GM12878 (cell line): ENCODE measurements around the gene VAV2. TPM values are rescaled to one million over a fixed set of nuclear protein-coding genes. Genes with fewer than 3 reads are reported as not detected.

Experiments
- ATAC-seq: fragments of 200-7000 bp; cut with Tn5 transposase; 3 replicates; pipeline ENCODE4 v1.9.1; 2020; ENCODE audit warnings: mild to moderate bottlenecking, moderate library complexity
- BruUV-seq: library from RNA; stranded (reverse); fragments of 400-500 nt; replicated peaks from 2 replicates; lab custom pipeline; 2021; lab: Mats Ljungman, UMichigan
- CTCF ChIA-PET: fragments of 300-600 bp; sonication (Branson Sonifier 250); formaldehyde crosslinking; extraction: SDS; loops from one replicate; lab custom pipeline; 2021; ENCODE audit warnings: inconsistent platforms; lab: Yijun Ruan, JAX
- POLR2A ChIA-PET: fragments of 350-600 bp; formaldehyde crosslinking; extraction: SDS; loops from one replicate; lab custom pipeline; 2021; ENCODE audit warnings: inconsistent platforms; lab: Charles Lee
- RAD21 ChIA-PET: fragments of 300-600 bp; sonication (Branson Sonifier 250); formaldehyde crosslinking; loops from one replicate; lab custom pipeline; 2023; ENCODE audit warnings: antibody characterized with exemption; ENCODE audit not compliant: unreplicated experiment; lab: Charles Lee
- SMC1A ChIA-PET: fragments of 300-600 bp; sonication (Branson Sonifier 250); formaldehyde crosslinking; loops from one replicate; lab custom pipeline; 2023; ENCODE audit not compliant: unreplicated experiment, uncharacterized antibody; lab: Charles Lee
- DNase-seq: peaks from one replicate; pipeline ENCODE4 v3.0.0-alpha.2; 2011; ENCODE audit warnings: low read depth, low spot score
- FAIRE-seq: peaks from 3 replicates; lab custom pipeline; 2011; peaks lifted over from hg19 to GRCh38; lab: Jason Lieb, UNC
- H2AFZ ChIP-seq: 2 replicates; pipeline ENCODE4 v1.6.0; 2011; ENCODE audit warnings: low read depth, low read length, control low read depth; ENCODE audit not compliant: control insufficient read depth
- H3K27ac ChIP-seq: 2 replicates; pipeline ENCODE4 v1.5.1; 2011; ENCODE audit warnings: control low read depth; ENCODE audit not compliant: control insufficient read depth, insufficient read depth
- H3K27me3 ChIP-seq, 2 experiments: replicated peaks in 1 of 2; 2 replicates each; pipeline versions ENCODE4 v1.6.0 to v1.6.1; 2011; ENCODE audit warnings: low read length in 1 of 2; ENCODE audit not compliant: control insufficient read depth in 2 of 2, insufficient read depth in 2 of 2
- H3K36me3 ChIP-seq, 2 experiments: 2 replicates each; pipeline ENCODE4 v1.5.1; 2011; ENCODE audit warnings: low read length in 1 of 2; ENCODE audit not compliant: control insufficient read depth in 2 of 2, insufficient read depth in 2 of 2
- H3K4me1 ChIP-seq: 2 replicates; pipeline ENCODE4 v1.6.1; 2011; ENCODE audit warnings: mild to moderate bottlenecking, low read length, moderate library complexity, mixed read lengths; ENCODE audit not compliant: control insufficient read depth, insufficient read depth
- H3K4me2 ChIP-seq: 2 replicates; pipeline ENCODE4 v1.6.0; 2011; ENCODE audit warnings: control low read depth; ENCODE audit not compliant: control insufficient read depth, insufficient read depth
- H3K4me3 ChIP-seq: fragments of 200-600 bp; sonication (generic); 2 replicates; pipeline ENCODE4 v1.5.1; 2016
- H3K79me2 ChIP-seq: 2 replicates; pipeline ENCODE4 v1.6.0; 2011; ENCODE audit warnings: low read length; ENCODE audit not compliant: control insufficient read depth, insufficient read depth
- H3K9ac ChIP-seq: 2 replicates; pipeline ENCODE4 v1.8.0; 2011; ENCODE audit warnings: low read length, control low read depth, mixed read lengths; ENCODE audit not compliant: control insufficient read depth, insufficient read depth
- H3K9me3 ChIP-seq: replicated peaks from 3 replicates; pipeline ENCODE4 v1.5.1; 2011; ENCODE audit warnings: mild to moderate bottlenecking, low read length; ENCODE audit not compliant: control insufficient read depth, insufficient read depth
- H4K20me1 ChIP-seq: 2 replicates; pipeline ENCODE4 v1.6.0; 2011; ENCODE audit not compliant: control insufficient read depth, insufficient read depth
- CBX3 ChIP-seq: fragments of 200-600 bp; sonication (generic); IDR thresholded peaks from 2 replicates; pipeline ENCODE4 v1.6.1; 2016; ENCODE audit warnings: low read depth, borderline replicate concordance
- CHD2 ChIP-seq: IDR thresholded peaks from 2 replicates; pipeline ENCODE4 v1.6.1; 2011; ENCODE audit warnings: low read depth, low read length, improper control_type of control experiment, borderline replicate concordance
- GABPA ChIP-seq: IDR thresholded peaks from 2 replicates; pipeline ENCODE4 v1.6.1; 2014; ENCODE audit warnings: antibody characterized with exemption, low read depth, mild to moderate bottlenecking, inconsistent platforms
- KDM1A ChIP-seq: fragments of 200-600 bp; sonication (generic); IDR thresholded peaks from 2 replicates; pipeline ENCODE4 v1.6.1; 2016; ENCODE audit warnings: borderline replicate concordance
- POLR2A ChIP-seq: IDR thresholded peaks from 2 replicates; pipeline ENCODE4 v1.6.1; 2011; ENCODE audit warnings: low read depth, mild to moderate bottlenecking, low read length
- RUNX3 ChIP-seq: IDR thresholded peaks from 2 replicates; pipeline ENCODE4 v1.6.1; 2012; ENCODE audit warnings: low read length, inconsistent platforms
- ZNF24 ChIP-seq: fragments of 450-650 bp; IDR thresholded peaks from 2 replicates; pipeline ENCODE4 v1.6.1; 2017; ENCODE audit warnings: antibody characterized with exemption, mild to moderate bottlenecking
- ZSCAN29 ChIP-seq: fragments of 450-650 bp; IDR thresholded peaks from 2 replicates; pipeline ENCODE4 v1.6.1; 2017; ENCODE audit warnings: mild to moderate bottlenecking, moderate library complexity
- WGBS: methylation state at CpG from one replicate; pipeline ENCODE4 v1.1.6; 2016; ENCODE audit warnings: low lambda C conversion rate; ENCODE audit not compliant: insufficient replicate concordance, insufficient coverage; ENCODE audit errors: missing lambda C conversion rate; 5-methylcytosine and 5-hydroxymethylcytosine counted together
- in situ Hi-C: fragments of 300-500 bp; cut with MboI; formaldehyde crosslinking; loops from 9 replicates; pipeline ENCODE4 v1.14.3; 2018; ENCODE audit warnings: mixed read lengths
- intact Hi-C: fragments of 100-400 bp; cut with micrococcal nuclease; formaldehyde crosslinking; loops from one replicate; pipeline ENCODE4 v1.14.2; 2022; ENCODE audit not compliant: unreplicated experiment
- polyA plus RNA-seq, 11 experiments: library from polyadenylated mRNA; depleted of rRNA in 4 of 11; unstranded in 6 of 11; stranded (reverse) in 5 of 11; fragments of >200 nt; fragmentation: Nextera tagmentation in 4 of 11; fragmentation: Illumina TruSeq in 1 of 11; extraction: Ambion mirVana in 4 of 11; extraction: Trizol in 1 of 11; gene quantifications; 1 replicate in 1 of 11; 2 replicates in 10 of 11; pipeline versions ENCODE4 v1.2.1 to v1.2.3, GENCODE V29; 2011 to 2016; ENCODE audit warnings: inconsistent platforms in 2 of 11, missing spikeins in 2 of 11, low read depth in 1 of 11
- total RNA-seq, 4 experiments: library from RNA; depleted of rRNA in 3 of 4; stranded (reverse); fragments of >200 nt in 3 of 4; fragmentation: Illumina TruSeq in 1 of 4; extraction: Trizol in 1 of 4; gene quantifications; 2 replicates each; pipeline versions ENCODE4 v1.2.1 to v1.2.3, GENCODE V29; 2013 to 2021

VAV2 gene
- total and polyA plus RNA-seq, 10 of the 15 experiments (the other 5 are each of a cell fraction or from before 2014, with no cell fraction given): 0.13 to 43.9 (median 16.9) TPM

GRCh38 chr9:133842174-133842573 lies 149.9 kb downstream of the VAV2 start:
- H3K4me3 ChIP-seq: no peak overlapping the region
- no peak for ATAC-seq
- peaks cover 0 to 4% of the 10 kb centered on the region in 2 experiments; a peak in 3 of 4 replicates for H3K36me3 ChIP-seq
- H3K4me1 ChIP-seq: no peaks in the 10 kb centered on the region
- H3K79me2 ChIP-seq: peaks cover 2% of the 10 kb centered on the region
- ChIA-PET CTCF (no interaction called here), SMC1A (no interaction called here)
- TF ChIP-seq GABPA (no peak), CHD2 (no peak), ZSCAN29 (no peak)
- TF ChIP-seq, all 136 proteins: peak for 0
- Histone ChIP-seq H3K27me3 (no peaks in the 10 kb centered on the region), H4K20me1 (no peaks in the 10 kb centered on the region), H3K27ac (no peak overlapping the region), H3K9me3 (no peaks in the 10 kb centered on the region), H3K4me2 (no peak overlapping the region), H2AFZ (no peak overlapping the region), H3K9ac (no peak overlapping the region)
- ChIA-PET POLR2A (no interaction called here), RAD21 (no interaction called here)
- intact Hi-C loops: no loop called here
- DNase-seq (no peak), FAIRE-seq (no peak)
- no TSS peak for BruUV-seq
- in situ Hi-C loops: no loop called here
- 90% methylated on average over 17 of the region's 17 CpGs for whole genome bisulfite sequencing

GRCh38 chr9:133841167-133841812 lies 150.8 kb downstream of the VAV2 start:
- 77% methylated on average over 10 of the region's 10 CpGs for WGBS
- RAD21 ChIA-PET: no interaction called here
- no peak overlapping the region for H3K4me3 ChIP-seq
- no peaks in the 10 kb centered on the region for H3K9me3 ChIP-seq
- TF ChIP-seq KDM1A (no peak), ZNF24 (no peak), RUNX3 (no peak), POLR2A (no peak), CBX3 (no peak)
- TF ChIP-seq, all 136 proteins: peak for 0
- ChIA-PET CTCF (interaction anchor here (0.6 to 0.9 kb wide), 2 partner anchors 152 to 182 kb away, joined by 3 read pairs; no protein-coding TSS in a partner anchor), POLR2A (no interaction called here), SMC1A (interaction anchor here (0.8 kb wide), 1 partner anchor 141 kb away, joined by 3 read pairs; no protein-coding TSS in a partner anchor)
- DNase-seq (no peak), FAIRE-seq (no peak), ATAC-seq (no peak)
- in situ Hi-C loops: no loop called here
- Histone ChIP-seq H2AFZ (no peak overlapping the region), H3K36me3 (peaks cover 0 to 4% of the 10 kb centered on the region in 2 experiments; a peak in 3 of 4 replicates), H3K4me1 (no peaks in the 10 kb centered on the region; the same call in 1 of the 2 replicates), H3K9ac (no peak overlapping the region), H4K20me1 (no peaks in the 10 kb centered on the region), H3K27ac (no peak overlapping the region), H3K79me2 (peaks cover 2% of the 10 kb centered on the region), H3K27me3 (no peaks in the 10 kb centered on the region), H3K4me2 (no peak overlapping the region)
- intact Hi-C loops: no loop called here
- BruUV-seq: no TSS peak
